OCI-LY1 (cell line): ENCODE results near the gene ADAMTS7.
"Not testable (repeated sequence)": the region's sequence is repeated elsewhere in the genome, so short reads cannot be mapped to it uniquely, and the experiment has no call there.

ENCODE experiments used
- H2AFZ ChIP-seq: fragments of 200-600 bp; sonication (generic), shearing (Covaris generic); 2 replicates; pipeline ENCODE4 v1.6.0; 2014; ENCODE audit warnings: antibody characterized with exemption, mild to moderate bottlenecking, low read length
- H3F3A ChIP-seq: fragments of 200-600 bp; sonication (generic), shearing (Covaris generic); 2 replicates; pipeline ENCODE4 v1.6.0; 2014; ENCODE audit warnings: mild to moderate bottlenecking, antibody characterized with exemption, low read length, moderate library complexity; ENCODE audit not compliant: insufficient read depth
- H3K27ac ChIP-seq: fragments of 200-600 bp; sonication (generic); 2 replicates; pipeline ENCODE4 v1.5.1; 2014; ENCODE audit warnings: low read length, mixed run types, mild to moderate bottlenecking, low read depth; ENCODE audit not compliant: poor library complexity, severe bottlenecking
- H3K27me3 ChIP-seq: fragments of 200-600 bp; sonication (generic); 2 replicates; pipeline ENCODE4 v1.6.0; 2014; ENCODE audit warnings: antibody characterized with exemption, mild to moderate bottlenecking, low read length, moderate library complexity; ENCODE audit not compliant: insufficient read depth
- H3K36me3 ChIP-seq: fragments of 200-600 bp; sonication (generic); 2 replicates; pipeline ENCODE4 v1.6.1; 2014; ENCODE audit warnings: mild to moderate bottlenecking, antibody characterized with exemption, low read length, moderate library complexity, mixed read lengths; ENCODE audit not compliant: insufficient read depth
- H3K4me1 ChIP-seq: fragments of 200-600 bp; sonication (generic); 2 replicates; pipeline ENCODE4 v1.5.1; 2014; ENCODE audit warnings: mild to moderate bottlenecking, low read length, moderate library complexity; ENCODE audit not compliant: insufficient read depth, severe bottlenecking
- H3K4me2 ChIP-seq: fragments of 200-600 bp; sonication (generic), shearing (Covaris generic); 2 replicates; pipeline ENCODE4 v1.6.1; 2014; ENCODE audit warnings: low read length
- H3K4me3 ChIP-seq: fragments of 200-600 bp; sonication (generic); 2 replicates; pipeline ENCODE4 v1.5.1; 2014; ENCODE audit warnings: low read length, low read depth, mild to moderate bottlenecking, mixed read lengths; ENCODE audit not compliant: poor library complexity, severe bottlenecking
- H3K79me2 ChIP-seq: fragments of 200-600 bp; shearing (Covaris generic); 2 replicates; pipeline ENCODE4 v1.6.1; 2016; ENCODE audit warnings: mixed run types, low read length, mixed read lengths; ENCODE audit not compliant: insufficient read depth
- H3K9ac ChIP-seq: fragments of 200-600 bp; sonication (generic), shearing (Covaris generic); 2 replicates; pipeline ENCODE4 v1.6.1; 2014; ENCODE audit warnings: mild to moderate bottlenecking, low read length, mixed read lengths
- H3K9me2 ChIP-seq: fragments of 200-600 bp; sonication (generic), shearing (Covaris generic); 2 replicates; pipeline ENCODE4 v1.6.1; 2014; ENCODE audit warnings: low read depth, mild to moderate bottlenecking, low read length, mixed read lengths
- H3K9me3 ChIP-seq: fragments of 200-600 bp; shearing (Covaris generic); 2 replicates; pipeline ENCODE4 v1.6.1; 2014; ENCODE audit warnings: low read length, mixed read lengths
- H4K20me1 ChIP-seq: fragments of 200-600 bp; sonication (generic), shearing (Covaris generic); 2 replicates; pipeline ENCODE4 v1.6.0; 2016; ENCODE audit warnings: mild to moderate bottlenecking, low read length; ENCODE audit not compliant: insufficient read depth
- CTCF ChIP-seq: fragments of 200-600 bp; sonication (generic), shearing (Covaris generic); IDR thresholded peaks from 2 replicates; pipeline ENCODE4 v1.5.1; 2017; ENCODE audit warnings: mild to moderate bottlenecking, antibody characterized with exemption, low read length, moderate library complexity, mixed read lengths
- EZH2 ChIP-seq: fragments of 200-600 bp; sonication (generic), shearing (Covaris generic); IDR thresholded peaks from 2 replicates; pipeline ENCODE4 v1.8.0; 2017; ENCODE audit warnings: borderline replicate concordance, mixed run types, mild to moderate bottlenecking, antibody characterized with exemption, low read length, moderate library complexity, mixed read lengths

ADAMTS7 gene

DNA sequence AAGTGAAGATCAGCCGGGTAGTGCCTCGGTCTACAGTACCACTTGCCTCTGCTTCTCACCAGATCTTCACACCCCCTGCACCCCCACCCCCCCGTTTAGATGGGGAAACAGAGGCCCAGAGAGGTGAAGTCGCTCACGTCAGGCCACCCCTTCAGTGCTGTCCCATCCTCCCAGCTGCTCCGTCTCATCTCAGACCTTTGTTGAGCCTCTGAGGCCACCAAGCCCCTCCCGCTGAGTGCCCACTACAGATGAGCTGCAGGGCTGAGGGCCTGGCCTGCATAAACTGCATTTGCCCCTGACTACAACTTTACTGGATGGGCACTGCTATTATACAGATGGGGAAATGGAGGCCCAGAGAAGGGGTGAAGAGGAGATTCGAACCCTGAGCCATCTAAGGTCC is 35.8 kb downstream of the ADAMTS7 start:
- Histone ChIP-seq H3K4me1 (no peaks in the 10 kb centered on the region), H3K9me3 (no peaks in the 10 kb centered on the region), H3K79me2 (no peaks in the 10 kb centered on the region), H3K4me3 (no peak overlapping the region), H2AFZ (no peak overlapping the region), H3K9me2 (no peaks in the 10 kb centered on the region), H3K9ac (no peak overlapping the region), H3K27ac (no peak overlapping the region), H3K4me2 (no peak overlapping the region), H4K20me1 (no peaks in the 10 kb centered on the region), H3K36me3 (no peaks in the 10 kb centered on the region), H3F3A (no peaks in the 10 kb centered on the region), H3K27me3 (peaks cover 4% of the 10 kb centered on the region; the same call in 1 of the 2 replicates)
- TF ChIP-seq EZH2, result no peak
- no peak for TF ChIP-seq CTCF

- H3K27ac ChIP-seq, H2AFZ ChIP-seq, H3K9me2 ChIP-seq, H3K36me3 ChIP-seq, H4K20me1 ChIP-seq, H3K9ac ChIP-seq, H3K27me3 ChIP-seq, H3K4me2 ChIP-seq, H3K9me3 ChIP-seq, H3K4me1 ChIP-seq, H3K79me2 ChIP-seq, H3F3A ChIP-seq, H3K4me3 ChIP-seq: not testable (repeated sequence)
These were observed 36.7 kb downstream of the ADAMTS7 start for GRCh38 chr15:78774451-78774990.

DNA sequence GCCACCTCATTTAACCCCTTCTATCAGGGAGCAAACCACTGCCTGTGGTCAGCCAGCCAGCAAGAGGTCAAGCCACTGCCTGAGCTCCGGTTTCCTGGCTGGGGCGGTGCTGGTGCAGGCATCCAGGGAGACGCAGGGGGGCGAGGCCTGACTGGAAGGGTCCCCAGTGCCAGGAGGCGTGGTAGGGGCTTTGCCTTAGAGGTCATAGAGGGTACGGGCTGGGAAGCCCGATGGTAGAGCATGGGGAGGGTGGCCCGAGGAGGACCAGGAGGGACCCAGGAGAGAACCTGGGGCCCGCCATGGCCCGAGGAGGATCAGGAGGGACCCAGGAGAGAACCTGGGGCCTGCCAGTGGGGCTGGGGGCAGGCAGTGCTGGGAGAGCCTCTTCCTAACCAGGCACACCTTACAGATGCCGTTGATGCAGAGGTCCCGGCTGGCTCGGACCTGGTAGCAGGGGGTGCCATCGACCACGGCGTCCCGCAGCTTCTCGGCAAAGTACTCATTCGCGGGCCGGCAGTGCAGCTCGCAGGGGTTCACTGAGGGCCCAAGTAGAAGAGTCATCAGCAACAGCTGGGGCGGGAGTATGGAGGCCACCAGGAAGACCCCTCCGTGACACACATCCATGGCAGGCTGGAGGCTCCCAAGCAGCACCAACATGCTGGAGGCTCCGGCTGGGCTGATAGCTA is 37.4 kb downstream of the ADAMTS7 start:
- H3K36me3 ChIP-seq, H3K27me3 ChIP-seq, H3K79me2 ChIP-seq, H3K9me3 ChIP-seq, H3K9me2 ChIP-seq, H3F3A ChIP-seq, H3K9ac ChIP-seq, H3K27ac ChIP-seq, H3K4me3 ChIP-seq, H3K4me2 ChIP-seq, H4K20me1 ChIP-seq, H3K4me1 ChIP-seq, H2AFZ ChIP-seq: not testable (repeated sequence)

DNA sequence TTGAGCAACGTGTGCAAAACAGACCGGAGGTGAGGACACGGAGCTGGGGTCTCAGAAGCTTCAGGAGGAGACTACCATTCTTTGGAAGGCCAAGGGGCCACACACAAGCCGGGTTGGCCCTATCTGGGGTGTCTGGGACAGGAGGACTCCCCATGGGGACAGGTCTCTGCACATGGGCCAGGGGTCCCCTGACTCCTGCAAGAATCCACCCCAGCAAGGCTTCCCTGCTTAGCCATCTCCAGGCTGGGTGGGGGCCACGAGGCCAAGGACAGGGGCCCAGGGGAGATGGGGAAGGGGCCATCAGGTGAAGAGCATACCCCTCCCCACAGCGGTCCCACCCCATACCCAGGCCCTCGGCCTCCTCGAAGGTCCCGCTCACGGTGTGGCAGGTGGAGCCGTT is 38.5 kb downstream of the ADAMTS7 start:
- Histone ChIP-seq H3K9me2 (no peaks in the 10 kb centered on the region), H4K20me1 (no peaks in the 10 kb centered on the region), H3K4me3 (no peak overlapping the region), H3F3A (no peaks in the 10 kb centered on the region), H3K9me3 (no peaks in the 10 kb centered on the region), H3K79me2 (no peaks in the 10 kb centered on the region), H3K36me3 (no peaks in the 10 kb centered on the region), H3K27ac (no peak overlapping the region), H2AFZ (no peak overlapping the region), H3K9ac (no peak overlapping the region), H3K4me1 (no peaks in the 10 kb centered on the region), H3K27me3 (no peaks in the 10 kb centered on the region; the same call in 1 of the 2 replicates), H3K4me2 (no peak overlapping the region)
- TF ChIP-seq EZH2 (no peak), CTCF (no peak)

DNA sequence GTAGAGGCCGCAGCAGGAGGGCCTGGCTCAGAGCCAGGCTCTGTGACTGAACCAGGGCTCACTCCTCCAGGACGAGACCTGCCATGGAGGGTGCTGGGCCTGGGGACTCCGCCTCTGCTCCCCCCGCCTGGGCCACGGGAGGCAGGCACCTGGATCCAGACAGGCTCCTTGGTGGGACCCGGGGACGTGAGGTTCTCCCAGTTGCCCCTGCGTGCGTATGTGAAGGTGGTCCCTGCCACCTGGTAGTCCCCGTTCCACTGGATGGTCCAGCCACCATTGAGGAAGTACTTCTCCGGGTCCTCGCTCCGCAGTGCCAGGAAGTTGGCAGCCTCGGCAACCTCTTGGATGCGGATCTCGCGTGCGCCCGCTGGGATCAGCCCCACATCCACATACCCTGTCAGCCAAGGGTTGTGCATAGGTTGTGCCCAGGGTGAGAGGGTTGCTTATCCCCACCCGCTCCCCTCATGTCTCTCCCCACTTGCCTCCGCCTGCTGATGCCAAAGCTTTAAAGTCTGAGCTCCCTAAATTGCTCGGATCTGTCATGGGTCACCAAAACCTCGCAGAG is 39.7 kb downstream of the ADAMTS7 start:
- H3K4me1 ChIP-seq, result not testable (repeated sequence)

GRCh38 chr15:78771020-78771419 is 40.2 kb downstream of the ADAMTS7 start:
- not testable (repeated sequence) for H3K4me3 ChIP-seq, H3K9ac ChIP-seq, H3K36me3 ChIP-seq, H3K9me3 ChIP-seq, H2AFZ ChIP-seq, H3K9me2 ChIP-seq, H3F3A ChIP-seq, H4K20me1 ChIP-seq, H3K4me1 ChIP-seq, H3K27ac ChIP-seq, H3K79me2 ChIP-seq, H3K4me2 ChIP-seq, H3K27me3 ChIP-seq

More for the DNA sequence above, 39.7 kb downstream of the ADAMTS7 start:
- H4K20me1 ChIP-seq, H3K36me3 ChIP-seq, H3K9me3 ChIP-seq, H3K27ac ChIP-seq, H3K4me3 ChIP-seq, H3K27me3 ChIP-seq, H3K4me2 ChIP-seq, H2AFZ ChIP-seq, H3K79me2 ChIP-seq, H3K9ac ChIP-seq, H3K9me2 ChIP-seq, H3F3A ChIP-seq: not testable (repeated sequence)
